GOT3 (cell line): ENCODE results near the gene ANTXR1.

ENCODE experiments used
- DNase-seq: peaks from one replicate; lab custom pipeline; 2025; ENCODE audit warnings: mixed read lengths; lab: John Stamatoyannopoulos, UW

Gene ANTXR1

DNA sequence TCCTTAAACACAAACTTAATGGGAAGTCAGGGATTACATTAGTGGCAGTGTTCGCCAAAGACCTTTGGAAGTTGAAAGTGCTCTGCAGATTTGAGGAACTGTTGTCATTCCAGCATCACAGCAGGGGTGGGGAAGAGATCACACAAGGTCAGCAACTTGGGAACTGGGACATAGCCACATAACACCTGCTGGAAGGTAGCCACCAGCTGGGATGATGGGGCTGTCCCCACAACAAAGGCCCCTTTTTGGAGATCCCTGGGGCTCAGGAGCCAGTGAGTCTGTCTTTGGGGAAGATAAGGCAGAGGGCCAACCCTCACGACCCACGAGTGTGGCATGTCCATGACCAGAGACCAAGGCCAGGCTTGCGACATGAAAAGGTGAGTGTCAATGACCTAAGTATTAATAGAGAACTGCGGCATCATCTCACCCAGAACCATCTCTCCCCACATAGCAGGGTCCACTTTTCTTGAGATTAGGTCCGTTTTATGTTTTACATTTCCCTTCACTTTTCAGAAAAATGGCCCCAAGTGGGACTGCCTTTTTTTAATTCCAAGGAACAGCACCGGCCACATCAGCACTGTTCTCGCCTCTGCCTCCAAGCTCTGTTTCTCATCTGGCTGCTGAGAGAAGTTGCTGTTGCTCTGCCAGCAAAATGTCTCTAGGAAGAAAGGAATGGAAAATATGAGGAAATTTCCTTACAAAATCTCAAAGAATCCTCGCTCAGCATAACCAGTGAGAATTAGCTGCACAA is 267.1 kb downstream of the ANTXR1 start:
- no peak for DNase-seq

DNA sequence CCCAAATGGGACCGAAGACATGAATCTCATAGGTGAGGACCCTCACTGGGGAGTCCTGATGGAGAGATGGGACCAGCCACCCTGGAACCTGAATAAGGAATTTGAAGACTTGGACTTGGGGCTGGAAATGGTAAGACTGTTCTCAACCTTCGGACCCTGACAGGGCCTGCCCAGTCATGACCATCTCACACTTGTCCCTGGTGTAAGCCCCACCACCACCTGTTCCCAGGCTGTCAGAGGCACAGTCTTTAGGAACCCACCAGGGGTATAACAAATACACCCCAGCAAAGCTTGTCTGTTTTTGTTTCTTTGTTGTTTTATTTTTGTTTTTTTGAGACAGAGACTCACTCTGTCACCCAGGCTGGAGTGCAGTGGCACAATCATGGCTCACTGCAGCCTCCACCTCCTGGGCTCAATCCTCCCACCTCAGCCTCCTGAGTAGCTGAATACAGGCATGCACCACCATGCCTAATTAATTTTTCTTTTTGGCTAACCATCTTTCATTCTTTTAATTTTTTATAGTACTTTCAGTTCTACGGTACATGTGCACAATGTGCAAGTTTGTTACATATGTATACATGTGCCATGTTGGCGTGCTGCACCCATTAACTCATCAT is 267.9 kb downstream of the ANTXR1 start:
- DNase-seq = no peak

DNA sequence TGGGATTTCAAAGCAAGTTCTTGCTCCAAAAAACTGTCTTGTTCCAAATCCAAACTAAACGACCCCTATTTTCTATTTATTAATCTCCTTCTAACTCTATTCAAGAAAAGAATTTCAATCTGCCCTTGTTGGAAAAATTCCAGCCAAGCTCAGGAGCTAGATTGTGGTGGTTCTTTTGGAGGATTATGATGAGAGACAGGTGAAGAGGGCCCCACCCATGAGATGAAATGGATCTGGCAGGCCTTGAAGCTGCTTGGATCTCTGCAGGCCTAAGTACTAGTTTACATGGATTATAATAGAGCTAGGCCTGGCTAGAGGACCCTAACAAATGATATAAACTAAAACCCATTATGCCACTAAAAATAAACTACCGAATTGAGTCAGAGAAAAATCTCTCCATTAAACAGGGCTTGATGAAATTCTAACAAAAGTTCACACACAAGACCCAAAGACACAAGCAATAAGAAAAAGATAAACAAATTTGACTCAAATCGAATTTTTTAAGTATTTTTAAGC is 272.5 kb downstream of the ANTXR1 start:
- DNase-seq = no peak

DNA sequence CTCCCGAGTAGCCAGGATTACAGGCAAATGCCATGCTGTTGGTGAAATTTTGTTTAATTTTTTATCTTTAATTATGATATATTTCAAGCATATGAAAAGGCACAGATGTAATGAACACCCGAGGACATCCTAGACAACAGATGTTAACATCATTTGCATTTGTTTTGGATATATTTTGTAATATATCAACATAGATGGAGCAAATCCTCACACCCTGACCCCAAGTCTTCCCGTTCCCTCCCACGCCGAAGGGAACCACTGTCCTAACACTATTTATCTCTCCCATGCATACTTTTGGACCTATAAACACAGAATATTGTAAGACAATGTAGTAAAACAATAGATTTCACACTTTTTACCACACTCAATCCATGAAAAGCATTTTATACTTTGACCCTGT is 274.6 kb downstream of the ANTXR1 start:
- no peak for DNase-seq

DNA sequence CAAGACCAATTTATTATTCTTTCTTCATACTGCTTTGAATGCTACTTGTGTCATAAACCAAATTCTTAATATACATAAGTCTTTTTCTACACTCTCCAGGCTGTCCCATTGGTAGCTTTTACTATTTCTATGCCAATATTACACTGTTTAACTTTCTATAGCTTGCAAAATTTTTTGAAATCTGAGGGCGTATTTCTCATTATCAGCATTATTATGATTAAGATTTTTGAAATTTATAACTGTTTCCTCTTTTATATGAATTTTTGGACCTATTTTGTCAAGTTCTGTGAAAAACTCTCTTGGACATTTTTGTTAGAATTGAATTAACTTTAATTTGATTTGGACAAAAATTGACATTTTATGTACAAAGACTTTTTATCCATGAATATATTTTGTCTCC is 275.4 kb downstream of the ANTXR1 start:
- DNase-seq = no peak

DNA sequence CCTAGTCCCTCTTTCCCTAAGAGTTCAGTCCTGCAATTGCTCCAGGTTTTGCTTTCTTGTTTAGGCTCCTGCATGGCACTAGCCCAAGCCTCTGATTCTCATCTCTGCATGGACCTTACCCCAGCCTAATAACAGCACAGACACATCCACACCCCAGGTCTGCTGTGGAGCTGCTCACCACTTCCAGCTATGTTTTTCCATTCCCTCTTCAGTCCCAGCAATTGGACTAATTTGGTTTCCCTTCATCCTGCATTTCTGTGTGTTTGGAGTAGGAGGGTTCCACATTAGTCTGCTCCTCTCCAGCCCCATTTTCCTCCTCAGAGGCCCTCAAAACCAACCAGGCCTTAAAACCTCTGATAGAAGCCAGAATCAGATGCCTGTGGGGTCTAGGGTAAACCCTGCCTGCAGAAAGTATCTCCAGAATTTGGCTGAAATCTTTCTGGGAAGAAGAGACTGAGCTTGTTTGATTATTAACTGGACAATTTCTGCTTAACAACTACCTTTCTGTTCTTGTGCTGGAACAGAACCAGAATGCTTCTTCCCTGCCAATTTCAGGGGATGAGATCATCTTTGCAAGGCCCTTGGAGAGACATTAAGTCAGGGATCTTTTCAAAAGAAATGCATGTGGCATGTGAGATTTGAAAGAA is 278.1 kb downstream of the ANTXR1 start:
- DNase-seq = no peak

DNA sequence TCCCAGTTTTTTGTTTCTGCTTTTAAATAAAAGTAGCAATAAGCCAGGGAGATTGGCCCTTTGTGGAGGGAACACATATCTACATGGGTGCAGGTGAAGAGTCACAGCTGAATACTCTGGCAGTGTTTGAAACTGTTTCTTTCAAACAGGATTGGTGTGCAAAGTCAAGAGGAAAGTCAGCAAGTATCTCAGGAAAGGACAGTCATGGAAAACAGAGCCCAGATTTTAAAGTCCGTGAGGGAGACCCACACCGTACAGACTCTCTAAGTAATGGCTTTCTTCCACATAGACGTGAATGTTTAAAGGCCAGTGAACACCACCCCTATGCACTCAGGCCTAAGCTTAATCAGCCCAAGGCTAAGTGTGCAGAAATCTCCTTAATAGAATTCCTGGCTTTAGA is 278.7 kb downstream of the ANTXR1 start:
- no peak for DNase-seq

DNA sequence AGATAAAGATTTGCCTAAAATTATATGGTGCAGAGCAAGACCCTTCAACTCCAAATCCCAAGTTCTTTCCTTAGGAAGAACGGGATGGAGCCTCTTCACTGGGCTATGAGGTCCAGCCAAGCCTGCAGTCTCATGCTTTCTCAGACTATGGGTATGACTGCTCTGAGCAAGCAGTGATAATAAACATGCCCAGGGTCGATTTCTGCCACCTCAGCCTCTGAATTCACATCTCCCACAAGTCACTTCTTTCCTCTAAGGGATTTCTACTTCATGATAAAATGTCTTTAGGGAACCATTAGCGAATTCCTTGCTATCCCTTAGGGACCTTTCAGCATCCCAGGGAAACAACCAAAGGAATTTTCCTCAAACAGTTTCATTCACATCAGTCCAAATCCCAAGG is 279.3 kb downstream of the ANTXR1 start:
- DNase-seq = no peak

DNA sequence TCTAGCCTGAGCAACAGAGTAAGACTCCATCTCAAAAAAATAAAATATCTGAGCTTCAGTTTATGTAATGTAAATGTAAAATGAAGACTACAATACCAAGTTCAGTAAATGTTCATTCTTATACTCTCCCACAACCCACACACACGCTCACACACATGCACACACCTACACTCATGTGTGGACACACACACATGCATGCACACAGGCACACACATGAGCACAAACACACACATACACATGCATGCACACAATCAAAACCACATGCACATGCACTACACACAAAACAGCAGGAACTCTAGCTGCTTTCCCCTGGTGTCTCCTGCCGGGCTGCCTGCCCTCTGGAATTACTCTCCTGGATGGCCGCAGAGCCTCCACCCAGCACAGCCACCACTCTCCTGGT is 283.4 kb downstream of the ANTXR1 start:
- DNase-seq = no peak

DNA sequence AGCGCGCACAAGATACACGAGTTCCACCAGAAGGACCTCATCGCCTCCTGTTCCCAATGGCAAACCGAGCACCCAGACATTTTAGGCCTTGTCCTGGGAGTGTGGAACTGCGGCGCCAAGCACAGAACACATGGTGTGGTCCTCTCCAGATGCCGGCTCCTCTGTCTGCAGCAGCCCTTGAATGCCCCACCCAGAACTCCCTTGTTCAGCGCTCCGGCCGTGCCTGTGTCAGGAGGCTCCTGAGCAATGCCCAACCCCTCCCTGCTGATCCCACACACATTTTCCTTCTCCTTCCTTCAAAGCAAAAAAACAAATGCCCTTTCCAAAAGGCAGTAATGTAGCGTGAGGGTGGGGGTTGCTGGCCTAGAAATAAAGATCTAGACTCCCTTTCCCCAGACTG is 284.2 kb downstream of the ANTXR1 start:
- no peak for DNase-seq

DNA sequence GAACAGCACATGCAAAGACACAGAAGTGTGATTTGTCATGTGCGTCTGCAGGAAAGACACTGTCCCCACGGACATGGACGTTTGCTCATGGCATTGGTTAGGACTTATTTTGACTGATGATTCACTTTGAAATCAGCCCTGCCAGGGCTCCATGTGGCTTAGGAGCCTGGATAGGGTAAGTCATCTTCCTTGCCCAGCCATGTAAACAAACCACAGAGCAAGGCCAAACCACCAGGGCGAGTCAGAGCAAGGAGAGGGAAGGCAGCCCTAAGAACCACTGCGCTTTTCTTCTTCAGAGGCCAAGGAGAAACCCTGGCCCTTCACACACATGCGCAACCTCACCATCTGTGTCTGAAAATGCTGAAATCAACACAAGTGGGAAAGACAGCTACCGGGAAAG is 285.3 kb downstream of the ANTXR1 start:
- DNase-seq = peak; percentile 27

DNA sequence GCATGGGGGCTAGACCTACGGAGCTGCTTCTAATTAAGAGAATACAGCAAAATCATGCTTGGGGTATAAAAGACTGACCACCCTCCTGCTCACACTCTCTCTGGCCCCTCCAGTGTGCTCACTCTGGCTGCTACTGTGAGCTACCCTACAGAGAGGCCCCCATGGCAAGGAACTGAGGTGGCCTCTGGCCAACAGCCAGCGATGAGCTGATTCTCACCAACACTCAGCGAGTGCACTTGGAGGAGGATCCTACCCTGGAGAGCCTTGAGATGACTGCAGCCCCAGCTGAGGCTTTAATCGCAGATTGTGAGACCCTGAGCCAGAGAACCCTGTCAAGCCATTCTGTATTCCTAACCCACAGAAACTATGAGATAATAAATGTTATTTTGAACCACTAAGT is 285.9 kb downstream of the ANTXR1 start:
- DNase-seq = no peak
